Measurements from ENCODE around the gene PPP6R2.

GRCh38 chr22:50490531-50491308 is 147.6 kb downstream of the PPP6R2 start:
- TF ChIP-seq, protein P1, sequence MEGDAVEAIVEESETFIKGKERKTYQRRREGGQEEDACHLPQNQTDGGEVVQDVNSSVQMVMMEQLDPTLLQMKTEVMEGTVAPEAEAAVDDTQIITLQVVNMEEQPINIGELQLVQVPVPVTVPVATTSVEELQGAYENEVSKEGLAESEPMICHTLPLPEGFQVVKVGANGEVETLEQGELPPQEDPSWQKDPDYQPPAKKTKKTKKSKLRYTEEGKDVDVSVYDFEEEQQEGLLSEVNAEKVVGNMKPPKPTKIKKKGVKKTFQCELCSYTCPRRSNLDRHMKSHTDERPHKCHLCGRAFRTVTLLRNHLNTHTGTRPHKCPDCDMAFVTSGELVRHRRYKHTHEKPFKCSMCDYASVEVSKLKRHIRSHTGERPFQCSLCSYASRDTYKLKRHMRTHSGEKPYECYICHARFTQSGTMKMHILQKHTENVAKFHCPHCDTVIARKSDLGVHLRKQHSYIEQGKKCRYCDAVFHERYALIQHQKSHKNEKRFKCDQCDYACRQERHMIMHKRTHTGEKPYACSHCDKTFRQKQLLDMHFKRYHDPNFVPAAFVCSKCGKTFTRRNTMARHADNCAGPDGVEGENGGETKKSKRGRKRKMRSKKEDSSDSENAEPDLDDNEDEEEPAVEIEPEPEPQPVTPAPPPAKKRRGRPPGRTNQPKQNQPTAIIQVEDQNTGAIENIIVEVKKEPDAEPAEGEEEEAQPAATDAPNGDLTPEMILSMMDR (IDR thresholded peaks at IDR 0.05; ENCODE audit: low read depth, low read length): no peak
- no peak for TF ChIP-seq POLR2A (IDR thresholded peaks at IDR 0.05; ENCODE audit: extremely low read depth, insufficient read length)
- TF ChIP-seq, protein P2, sequence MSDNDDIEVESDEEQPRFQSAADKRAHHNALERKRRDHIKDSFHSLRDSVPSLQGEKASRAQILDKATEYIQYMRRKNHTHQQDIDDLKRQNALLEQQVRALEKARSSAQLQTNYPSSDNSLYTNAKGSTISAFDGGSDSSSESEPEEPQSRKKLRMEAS (IDR thresholded peaks at IDR 0.05; ENCODE audit: low read depth, low read length): peak; percentile 86

Measured in NB4 (cell line).